GM23338 (cell line): ENCODE data around the gene NINJ1. TPM values are rescaled to one million over a fixed set of nuclear protein-coding genes. Genes with fewer than 3 reads are reported as not detected.

Experiments used
- ATAC-seq: fragments of 200-7000 bp; cut with Tn5 transposase; 3 replicates; pipeline ENCODE4 v1.9.1; 2020
- DNase-seq: peaks from one replicate; pipeline ENCODE4 v3.0.0-alpha.2; 2015; ENCODE audit warnings: low spot score
- H2AFZ ChIP-seq: fragments of 200-600 bp; sonication (generic); 2 replicates; pipeline ENCODE4 v1.8.0; 2016; ENCODE audit warnings: antibody characterized with exemption, mild to moderate bottlenecking, moderate library complexity
- H3F3A ChIP-seq: fragments of 200-600 bp; sonication (generic); replicated peaks from 2 replicates; pipeline ENCODE4 v1.8.0; 2017; ENCODE audit warnings: antibody characterized with exemption, mixed run types, low read depth
- H3K27ac ChIP-seq: fragments of 200-600 bp; sonication (generic); 2 replicates; pipeline ENCODE4 v1.6.1; 2016; ENCODE audit warnings: low read depth
- H3K27me3 ChIP-seq: fragments of 200-600 bp; sonication (generic); 2 replicates; pipeline ENCODE4 v1.8.0; 2016; ENCODE audit warnings: mild to moderate bottlenecking, mixed run types, moderate library complexity; ENCODE audit not compliant: insufficient read depth
- H3K36me3 ChIP-seq: fragments of 200-600 bp; sonication (generic); 2 replicates; pipeline ENCODE4 v1.8.0; 2016; ENCODE audit warnings: mild to moderate bottlenecking; ENCODE audit not compliant: insufficient read depth
- H3K4me1 ChIP-seq: fragments of 200-600 bp; sonication (generic); 2 replicates; pipeline ENCODE4 v1.8.0; 2016; ENCODE audit warnings: mild to moderate bottlenecking, moderate library complexity; ENCODE audit not compliant: insufficient read depth
- H3K4me2 ChIP-seq: fragments of 200-600 bp; sonication (generic); 2 replicates; pipeline ENCODE4 v1.7.1; 2017; ENCODE audit warnings: mixed run types
- H3K4me3 ChIP-seq: fragments of 200-600 bp; sonication (generic); 2 replicates; pipeline ENCODE4 v1.6.1; 2016; ENCODE audit warnings: mixed run types
- H3K79me2 ChIP-seq: fragments of 200-600 bp; sonication (generic); replicated peaks from 2 replicates; pipeline ENCODE4 v1.8.0; 2017; ENCODE audit warnings: mild to moderate bottlenecking; ENCODE audit not compliant: insufficient read depth
- H3K9me2 ChIP-seq: fragments of 200-600 bp; sonication (generic); 2 replicates; pipeline ENCODE4 v1.8.0; 2017; ENCODE audit not compliant: insufficient read depth
- H4K20me1 ChIP-seq: fragments of 200-600 bp; sonication (generic); replicated peaks from 2 replicates; pipeline ENCODE4 v1.8.0; 2017; ENCODE audit warnings: mild to moderate bottlenecking; ENCODE audit not compliant: insufficient read depth
- H3K27ac Mint-ChIP-seq: 2 replicates; pipeline ENCODE4 v1.8.0; 2020; ENCODE audit warnings: inconsistent platforms, mild to moderate bottlenecking, moderate library complexity, mixed read lengths
- H3K27me3 Mint-ChIP-seq: 3 replicates; pipeline ENCODE4 v1.8.0; 2022; ENCODE audit warnings: low read depth, mild to moderate bottlenecking, moderate library complexity, mixed read lengths, inconsistent platforms; ENCODE audit not compliant: insufficient read depth, poor library complexity
- H3K36me3 Mint-ChIP-seq: 3 replicates; pipeline ENCODE4 v1.8.0; 2021; ENCODE audit warnings: low read depth, mild to moderate bottlenecking, inconsistent platforms, moderate library complexity, mixed read lengths
- H3K4me1 Mint-ChIP-seq: 3 replicates; pipeline ENCODE4 v1.8.0; 2020; ENCODE audit warnings: mild to moderate bottlenecking, inconsistent platforms, mixed read lengths
- H3K4me3 Mint-ChIP-seq: 3 replicates; pipeline ENCODE4 v1.8.0; 2021; ENCODE audit warnings: moderate library complexity, mild to moderate bottlenecking, inconsistent platforms, mixed read lengths
- H3K9me3 Mint-ChIP-seq: 3 replicates; pipeline ENCODE4 v1.8.0; 2020; ENCODE audit warnings: moderate library complexity, mild to moderate bottlenecking, inconsistent platforms, mixed read lengths
- CREB1 ChIP-seq: fragments of 250-450 bp; sonication (Bioruptor Pico); IDR thresholded peaks from 2 replicates; pipeline ENCODE4 v1.5.0; 2020; ENCODE audit warnings: low read depth, mild to moderate bottlenecking, moderate library complexity
- EZH2phosphoT487 ChIP-seq: fragments of 200-600 bp; sonication (generic); IDR thresholded peaks from one replicate; pipeline ENCODE4 v1.8.1; 2018; ENCODE audit warnings: antibody characterized with exemption; ENCODE audit not compliant: unreplicated experiment
- JUNB ChIP-seq: IDR thresholded peaks from one replicate; pipeline ENCODE4 v1.6.1; 2016; ENCODE audit warnings: antibody characterized with exemption; ENCODE audit not compliant: unreplicated experiment
- NANOG ChIP-seq: IDR thresholded peaks from 2 replicates; pipeline ENCODE4 v1.6.1; 2016; ENCODE audit warnings: antibody characterized with exemption, borderline replicate concordance
- POLR2AphosphoS5 ChIP-seq: IDR thresholded peaks from 2 replicates; pipeline ENCODE4 v1.6.1; 2016; ENCODE audit warnings: antibody characterized with exemption, low read depth
- STAT1 ChIP-seq: IDR thresholded peaks from one replicate; pipeline ENCODE4 v1.6.1; 2016; ENCODE audit warnings: antibody characterized with exemption; ENCODE audit not compliant: unreplicated experiment
- ZNF114 ChIP-seq: fragments of 250-450 bp; sonication (Bioruptor Pico); IDR thresholded peaks from 2 replicates; pipeline ENCODE4 v1.5.0; 2020; ENCODE audit warnings: mild to moderate bottlenecking, moderate library complexity
- polyA plus RNA-seq: library from polyadenylated mRNA; unstranded; fragments of >200 nt; fragmentation: Nextera tagmentation; extraction: Ambion mirVana; gene quantifications from 2 replicates; pipeline ENCODE4 v1.2.1, GENCODE V29; 2016
- total RNA-seq: library from RNA; depleted of rRNA; stranded (reverse); fragments of >200 nt; shearing (Covaris generic); gene quantifications from 2 replicates; pipeline ENCODE4 v1.2.3, GENCODE V29; 2014
- TF ChIP-seq, protein P1 (sequence below), 2 experiments: fragments of 200-600 bp in 1 of 2; sonication (generic) in 1 of 2; conservative IDR thresholded peaks; 2 replicates each; pipeline versions ENCODE4 v1.5.1 to v1.6.1; 2016 to 2017; ENCODE audit warnings: antibody characterized with exemption in 2 of 2, low read depth in 2 of 2, mild to moderate bottlenecking in 2 of 2, moderate library complexity in 1 of 2
- TF ChIP-seq, protein P2 (sequence below): IDR thresholded peaks from 2 replicates; pipeline ENCODE4 v1.6.1; 2016; ENCODE audit warnings: antibody characterized with exemption
- TF ChIP-seq, protein P3 (sequence below): fragments of 250-450 bp; sonication (Bioruptor Pico); IDR thresholded peaks from 2 replicates; pipeline ENCODE4 v1.5.0; 2020; ENCODE audit warnings: mild to moderate bottlenecking, moderate library complexity

Gene NINJ1
- total and polyA plus RNA-seq, 2 experiments from 2014 or later, result 36.3 to 39.7 TPM

DNA sequence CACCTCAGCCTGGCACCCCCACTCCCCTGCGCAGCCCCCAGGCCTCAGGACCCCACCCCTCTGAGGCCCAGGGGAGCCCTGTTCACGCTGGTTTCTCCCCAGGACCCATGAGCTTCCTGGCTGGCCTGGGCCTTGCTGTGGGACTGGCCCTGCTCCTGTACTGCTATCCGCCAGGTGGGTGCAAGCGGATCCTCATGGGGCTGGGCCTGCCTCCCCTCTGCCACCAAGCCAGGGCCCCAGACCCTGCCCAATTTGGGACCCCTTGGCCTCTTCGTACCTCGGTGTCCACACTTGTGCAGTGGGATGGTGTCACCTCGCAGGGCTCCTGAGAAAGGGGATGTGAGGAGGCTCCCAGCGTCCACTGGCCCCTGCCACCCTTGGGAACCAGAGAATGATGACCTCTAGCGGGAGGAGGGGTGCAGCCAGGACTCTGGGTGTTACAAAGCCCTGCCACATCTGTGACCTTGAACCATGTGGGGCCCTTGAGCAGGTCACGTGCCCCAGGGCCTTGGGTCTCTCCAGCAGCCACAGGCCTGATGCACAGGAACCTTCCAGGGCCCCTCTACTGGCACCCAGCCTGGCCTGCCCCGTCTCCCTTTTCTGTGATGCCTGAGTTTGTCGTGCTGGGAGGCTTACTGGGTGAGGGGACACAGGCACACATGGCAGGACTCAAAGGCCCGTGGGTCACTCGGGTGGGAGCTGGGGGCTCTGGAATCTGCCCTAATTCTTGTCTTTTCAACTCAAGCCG, 21.8 kb downstream of the NINJ1 start:
- Histone ChIP-seq H3K4me2 (no peak overlapping the region), H3K36me3 (no peaks in the 10 kb centered on the region), H3K27ac (no peak overlapping the region), H3K4me3 (no peak overlapping the region), H3K4me1 (peaks cover 10% of the 10 kb centered on the region), H2AFZ (no peak overlapping the region), H3F3A (no peaks in the 10 kb centered on the region), H3K9me2 (no peaks in the 10 kb centered on the region), H3K79me2 (no peaks in the 10 kb centered on the region), H4K20me1 (peaks cover 4% of the 10 kb centered on the region; the same call in 1 of the 2 replicates), H3K27me3 (no peaks in the 10 kb centered on the region)
- DNase-seq, result no peak
- Mint-ChIP-seq H3K4me1 (peaks cover 16% of the 10 kb centered on the region), H3K36me3 (peaks cover 4% of the 10 kb centered on the region; the same call in 1 of the 3 replicates), H3K4me3 (no peak overlapping the region), H3K9me3 (no peaks in the 10 kb centered on the region), H3K27ac (no peak overlapping the region), H3K27me3 (peaks cover 6% of the 10 kb centered on the region)
- ATAC-seq, result no peak
- TF ChIP-seq NANOG, result no peak
- TF ChIP-seq, protein P1, sequence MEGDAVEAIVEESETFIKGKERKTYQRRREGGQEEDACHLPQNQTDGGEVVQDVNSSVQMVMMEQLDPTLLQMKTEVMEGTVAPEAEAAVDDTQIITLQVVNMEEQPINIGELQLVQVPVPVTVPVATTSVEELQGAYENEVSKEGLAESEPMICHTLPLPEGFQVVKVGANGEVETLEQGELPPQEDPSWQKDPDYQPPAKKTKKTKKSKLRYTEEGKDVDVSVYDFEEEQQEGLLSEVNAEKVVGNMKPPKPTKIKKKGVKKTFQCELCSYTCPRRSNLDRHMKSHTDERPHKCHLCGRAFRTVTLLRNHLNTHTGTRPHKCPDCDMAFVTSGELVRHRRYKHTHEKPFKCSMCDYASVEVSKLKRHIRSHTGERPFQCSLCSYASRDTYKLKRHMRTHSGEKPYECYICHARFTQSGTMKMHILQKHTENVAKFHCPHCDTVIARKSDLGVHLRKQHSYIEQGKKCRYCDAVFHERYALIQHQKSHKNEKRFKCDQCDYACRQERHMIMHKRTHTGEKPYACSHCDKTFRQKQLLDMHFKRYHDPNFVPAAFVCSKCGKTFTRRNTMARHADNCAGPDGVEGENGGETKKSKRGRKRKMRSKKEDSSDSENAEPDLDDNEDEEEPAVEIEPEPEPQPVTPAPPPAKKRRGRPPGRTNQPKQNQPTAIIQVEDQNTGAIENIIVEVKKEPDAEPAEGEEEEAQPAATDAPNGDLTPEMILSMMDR (conservative IDR thresholded peaks at IDR 0.05; ENCODE audit: low read depth in 2 of 2), result no peak; a peak in 1 of 4 replicates
- no peak for TF ChIP-seq ZNF114 (CRISPR knock-in tag)
- TF ChIP-seq, protein P2, sequence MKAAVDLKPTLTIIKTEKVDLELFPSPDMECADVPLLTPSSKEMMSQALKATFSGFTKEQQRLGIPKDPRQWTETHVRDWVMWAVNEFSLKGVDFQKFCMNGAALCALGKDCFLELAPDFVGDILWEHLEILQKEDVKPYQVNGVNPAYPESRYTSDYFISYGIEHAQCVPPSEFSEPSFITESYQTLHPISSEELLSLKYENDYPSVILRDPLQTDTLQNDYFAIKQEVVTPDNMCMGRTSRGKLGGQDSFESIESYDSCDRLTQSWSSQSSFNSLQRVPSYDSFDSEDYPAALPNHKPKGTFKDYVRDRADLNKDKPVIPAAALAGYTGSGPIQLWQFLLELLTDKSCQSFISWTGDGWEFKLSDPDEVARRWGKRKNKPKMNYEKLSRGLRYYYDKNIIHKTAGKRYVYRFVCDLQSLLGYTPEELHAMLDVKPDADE, result no peak
- TF ChIP-seq POLR2AphosphoS5, result no peak
- no peak for TF ChIP-seq JUNB
- TF ChIP-seq EZH2phosphoT487, result no peak
- no peak for TF ChIP-seq STAT1

DNA sequence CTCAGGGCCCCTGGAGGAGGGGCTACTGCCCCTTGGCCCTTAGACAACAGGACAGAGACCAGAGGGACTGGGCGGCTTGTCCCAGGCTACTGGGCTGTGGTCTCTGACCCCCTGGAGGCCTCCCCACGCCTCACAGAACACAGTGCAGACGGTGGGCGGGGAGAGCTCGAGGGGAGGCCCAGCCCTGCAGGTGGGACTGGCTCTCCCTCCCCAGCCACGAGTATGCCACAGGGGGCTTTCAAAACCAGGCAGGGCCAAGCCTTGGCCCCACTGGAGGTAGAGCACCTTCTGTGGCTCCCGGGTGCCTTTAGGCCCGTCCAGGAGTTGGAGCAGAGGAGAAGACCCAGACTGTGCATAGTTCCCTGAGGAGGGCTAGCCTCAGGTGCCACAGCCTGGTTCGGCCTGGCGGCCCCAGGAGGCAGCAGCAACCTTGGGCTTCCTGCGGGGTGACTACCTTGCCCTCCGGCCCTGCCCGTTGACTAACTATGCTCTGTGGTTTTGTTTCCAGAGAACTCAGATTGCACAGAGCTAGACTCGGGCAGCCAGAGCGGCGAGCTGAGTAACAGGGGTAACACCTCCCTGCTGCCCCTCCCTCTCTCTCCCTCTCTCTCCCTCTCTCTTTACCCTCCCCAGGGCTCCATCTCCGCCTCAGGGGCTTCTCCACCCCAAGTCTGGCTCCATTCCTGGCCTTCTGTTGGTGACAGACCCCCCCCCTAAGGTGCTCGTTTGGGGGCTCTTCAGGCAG, 22.5 kb downstream of the NINJ1 start:
- peaks cover 4% of the 10 kb centered on the region; the same call in 1 of the 3 replicates for H3K36me3 Mint-ChIP-seq
- H3K4me3 Mint-ChIP-seq, result no peak overlapping the region
- H3K4me1 Mint-ChIP-seq, result peaks cover 13% of the 10 kb centered on the region
- Histone ChIP-seq H3F3A (no peaks in the 10 kb centered on the region), H2AFZ (no peak overlapping the region), H4K20me1 (peaks cover 6% of the 10 kb centered on the region; the same call in 1 of the 2 replicates), H3K9me2 (no peaks in the 10 kb centered on the region), H3K27ac (no peak overlapping the region), H3K4me2 (no peak overlapping the region), H3K36me3 (no peaks in the 10 kb centered on the region), H3K27me3 (no peaks in the 10 kb centered on the region), H3K4me1 (peaks cover 5% of the 10 kb centered on the region), H3K79me2 (no peaks in the 10 kb centered on the region), H3K4me3 (no peak overlapping the region)
- peaks cover 6% of the 10 kb centered on the region for H3K27me3 Mint-ChIP-seq
- H3K27ac Mint-ChIP-seq, result no peak overlapping the region
- ATAC-seq, result no peak
- no peaks in the 10 kb centered on the region for H3K9me3 Mint-ChIP-seq
- no peak for DNase-seq
- TF ChIP-seq, protein P3, sequence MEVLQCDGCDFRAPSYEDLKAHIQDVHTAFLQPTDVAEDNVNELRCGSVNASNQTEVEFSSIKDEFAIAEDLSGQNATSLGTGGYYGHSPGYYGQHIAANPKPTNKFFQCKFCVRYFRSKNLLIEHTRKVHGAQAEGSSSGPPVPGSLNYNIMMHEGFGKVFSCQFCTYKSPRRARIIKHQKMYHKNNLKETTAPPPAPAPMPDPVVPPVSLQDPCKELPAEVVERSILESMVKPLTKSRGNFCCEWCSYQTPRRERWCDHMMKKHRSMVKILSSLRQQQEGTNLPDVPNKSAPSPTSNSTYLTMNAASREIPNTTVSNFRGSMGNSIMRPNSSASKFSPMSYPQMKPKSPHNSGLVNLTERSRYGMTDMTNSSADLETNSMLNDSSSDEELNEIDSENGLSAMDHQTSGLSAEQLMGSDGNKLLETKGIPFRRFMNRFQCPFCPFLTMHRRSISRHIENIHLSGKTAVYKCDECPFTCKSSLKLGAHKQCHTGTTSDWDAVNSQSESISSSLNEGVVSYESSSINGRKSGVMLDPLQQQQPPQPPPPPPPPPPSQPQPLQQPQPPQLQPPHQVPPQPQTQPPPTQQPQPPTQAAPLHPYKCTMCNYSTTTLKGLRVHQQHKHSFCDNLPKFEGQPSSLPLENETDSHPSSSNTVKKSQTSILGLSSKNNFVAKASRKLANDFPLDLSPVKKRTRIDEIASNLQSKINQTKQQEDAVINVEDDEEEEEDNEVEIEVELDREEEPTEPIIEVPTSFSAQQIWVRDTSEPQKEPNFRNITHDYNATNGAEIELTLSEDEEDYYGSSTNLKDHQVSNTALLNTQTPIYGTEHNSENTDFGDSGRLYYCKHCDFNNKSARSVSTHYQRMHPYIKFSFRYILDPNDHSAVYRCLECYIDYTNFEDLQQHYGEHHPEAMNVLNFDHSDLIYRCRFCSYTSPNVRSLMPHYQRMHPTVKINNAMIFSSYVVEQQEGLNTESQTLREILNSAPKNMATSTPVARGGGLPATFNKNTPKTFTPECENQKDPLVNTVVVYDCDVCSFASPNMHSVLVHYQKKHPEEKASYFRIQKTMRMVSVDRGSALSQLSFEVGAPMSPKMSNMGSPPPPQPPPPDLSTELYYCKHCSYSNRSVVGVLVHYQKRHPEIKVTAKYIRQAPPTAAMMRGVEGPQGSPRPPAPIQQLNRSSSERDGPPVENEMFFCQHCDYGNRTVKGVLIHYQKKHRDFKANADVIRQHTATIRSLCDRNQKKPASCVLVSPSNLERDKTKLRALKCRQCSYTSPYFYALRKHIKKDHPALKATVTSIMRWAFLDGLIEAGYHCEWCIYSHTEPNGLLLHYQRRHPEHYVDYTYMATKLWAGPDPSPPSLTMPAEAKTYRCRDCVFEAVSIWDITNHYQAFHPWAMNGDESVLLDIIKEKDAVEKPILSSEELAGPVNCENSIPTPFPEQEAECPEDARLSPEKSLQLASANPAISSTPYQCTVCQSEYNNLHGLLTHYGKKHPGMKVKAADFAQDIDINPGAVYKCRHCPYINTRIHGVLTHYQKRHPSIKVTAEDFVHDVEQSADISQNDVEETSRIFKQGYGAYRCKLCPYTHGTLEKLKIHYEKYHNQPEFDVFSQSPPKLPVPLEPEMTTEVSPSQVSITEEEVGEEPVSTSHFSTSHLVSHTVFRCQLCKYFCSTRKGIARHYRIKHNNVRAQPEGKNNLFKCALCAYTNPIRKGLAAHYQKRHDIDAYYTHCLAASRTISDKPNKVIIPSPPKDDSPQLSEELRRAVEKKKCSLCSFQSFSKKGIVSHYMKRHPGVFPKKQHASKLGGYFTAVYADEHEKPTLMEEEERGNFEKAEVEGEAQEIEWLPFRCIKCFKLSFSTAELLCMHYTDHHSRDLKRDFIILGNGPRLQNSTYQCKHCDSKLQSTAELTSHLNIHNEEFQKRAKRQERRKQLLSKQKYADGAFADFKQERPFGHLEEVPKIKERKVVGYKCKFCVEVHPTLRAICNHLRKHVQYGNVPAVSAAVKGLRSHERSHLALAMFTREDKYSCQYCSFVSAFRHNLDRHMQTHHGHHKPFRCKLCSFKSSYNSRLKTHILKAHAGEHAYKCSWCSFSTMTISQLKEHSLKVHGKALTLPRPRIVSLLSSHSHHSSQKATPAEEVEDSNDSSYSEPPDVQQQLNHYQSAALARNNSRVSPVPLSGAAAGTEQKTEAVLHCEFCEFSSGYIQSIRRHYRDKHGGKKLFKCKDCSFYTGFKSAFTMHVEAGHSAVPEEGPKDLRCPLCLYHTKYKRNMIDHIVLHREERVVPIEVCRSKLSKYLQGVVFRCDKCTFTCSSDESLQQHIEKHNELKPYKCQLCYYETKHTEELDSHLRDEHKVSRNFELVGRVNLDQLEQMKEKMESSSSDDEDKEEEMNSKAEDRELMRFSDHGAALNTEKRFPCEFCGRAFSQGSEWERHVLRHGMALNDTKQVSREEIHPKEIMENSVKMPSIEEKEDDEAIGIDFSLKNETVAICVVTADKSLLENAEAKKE (CRISPR knock-in tag), result no peak
- TF ChIP-seq POLR2AphosphoS5 (no peak), JUNB (no peak), ZNF114 (CRISPR knock-in tag) (no peak), NANOG (no peak), CREB1 (CRISPR knock-in tag) (no peak)
